GM23338 (cell line): ENCODE data around the gene EPAS1.

Source experiments
- CREB1 ChIP-seq: fragments of 250-450 bp; sonication (Bioruptor Pico); IDR thresholded peaks from 2 replicates; pipeline ENCODE4 v1.5.0; 2020; ENCODE audit warnings: low read depth, mild to moderate bottlenecking, moderate library complexity
- EZH2 ChIP-seq: fragments of 200-600 bp; sonication (generic); IDR thresholded peaks from one replicate; pipeline ENCODE4 v1.8.0; 2017; ENCODE audit warnings: antibody characterized with exemption, mild to moderate bottlenecking, low read depth; ENCODE audit not compliant: unreplicated experiment
- EZH2phosphoT487 ChIP-seq: fragments of 200-600 bp; sonication (generic); IDR thresholded peaks from one replicate; pipeline ENCODE4 v1.8.1; 2018; ENCODE audit warnings: antibody characterized with exemption; ENCODE audit not compliant: unreplicated experiment
- JUNB ChIP-seq: IDR thresholded peaks from one replicate; pipeline ENCODE4 v1.6.1; 2016; ENCODE audit warnings: antibody characterized with exemption; ENCODE audit not compliant: unreplicated experiment
- NANOG ChIP-seq: IDR thresholded peaks from 2 replicates; pipeline ENCODE4 v1.6.1; 2016; ENCODE audit warnings: antibody characterized with exemption, borderline replicate concordance
- POLR2AphosphoS5 ChIP-seq: IDR thresholded peaks from 2 replicates; pipeline ENCODE4 v1.6.1; 2016; ENCODE audit warnings: antibody characterized with exemption, low read depth
- REST ChIP-seq: IDR thresholded peaks from one replicate; pipeline ENCODE4 v1.6.1; 2018; ENCODE audit warnings: antibody characterized with exemption; ENCODE audit not compliant: unreplicated experiment
- STAT1 ChIP-seq: IDR thresholded peaks from one replicate; pipeline ENCODE4 v1.6.1; 2016; ENCODE audit warnings: antibody characterized with exemption; ENCODE audit not compliant: unreplicated experiment
- ZNF114 ChIP-seq: fragments of 250-450 bp; sonication (Bioruptor Pico); IDR thresholded peaks from 2 replicates; pipeline ENCODE4 v1.5.0; 2020; ENCODE audit warnings: mild to moderate bottlenecking, moderate library complexity
- TF ChIP-seq, protein P1 (sequence below), 2 experiments: fragments of 200-600 bp in 1 of 2; sonication (generic) in 1 of 2; conservative IDR thresholded peaks; 2 replicates each; pipeline versions ENCODE4 v1.5.1 to v1.6.1; 2016 to 2017; ENCODE audit warnings: antibody characterized with exemption in 2 of 2, low read depth in 2 of 2, mild to moderate bottlenecking in 2 of 2, moderate library complexity in 1 of 2

DNA sequence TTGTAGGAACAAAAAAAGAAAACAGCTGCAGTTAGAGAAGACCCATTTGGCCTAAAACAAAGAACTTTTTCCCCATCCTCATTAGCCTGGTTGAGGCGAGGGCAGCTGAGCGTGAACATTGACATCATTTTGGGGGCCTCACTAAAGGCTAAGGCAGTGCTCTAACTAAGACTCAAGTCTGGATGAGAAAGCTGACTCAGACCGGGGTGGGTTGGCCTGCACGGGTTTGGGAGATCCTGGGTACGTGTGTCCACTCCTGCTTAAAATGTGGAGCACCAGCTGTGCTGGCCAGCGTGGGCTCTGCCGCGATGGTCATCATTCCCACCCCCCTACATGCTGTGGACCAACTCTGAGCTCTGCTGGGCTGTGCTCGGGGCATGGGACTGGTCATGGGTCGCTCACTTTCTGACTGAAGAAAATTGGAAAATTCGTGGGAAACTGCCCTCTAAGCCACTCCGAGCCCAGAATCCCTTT, 96.2 kb downstream of the EPAS1 start:
- TF ChIP-seq EZH2phosphoT487 (no peak), POLR2AphosphoS5 (no peak), JUNB (no peak), REST (no peak), NANOG (no peak), CREB1 (CRISPR knock-in tag) (no peak), ZNF114 (CRISPR knock-in tag) (no peak), EZH2 (no peak), STAT1 (no peak)
- TF ChIP-seq, protein P1, sequence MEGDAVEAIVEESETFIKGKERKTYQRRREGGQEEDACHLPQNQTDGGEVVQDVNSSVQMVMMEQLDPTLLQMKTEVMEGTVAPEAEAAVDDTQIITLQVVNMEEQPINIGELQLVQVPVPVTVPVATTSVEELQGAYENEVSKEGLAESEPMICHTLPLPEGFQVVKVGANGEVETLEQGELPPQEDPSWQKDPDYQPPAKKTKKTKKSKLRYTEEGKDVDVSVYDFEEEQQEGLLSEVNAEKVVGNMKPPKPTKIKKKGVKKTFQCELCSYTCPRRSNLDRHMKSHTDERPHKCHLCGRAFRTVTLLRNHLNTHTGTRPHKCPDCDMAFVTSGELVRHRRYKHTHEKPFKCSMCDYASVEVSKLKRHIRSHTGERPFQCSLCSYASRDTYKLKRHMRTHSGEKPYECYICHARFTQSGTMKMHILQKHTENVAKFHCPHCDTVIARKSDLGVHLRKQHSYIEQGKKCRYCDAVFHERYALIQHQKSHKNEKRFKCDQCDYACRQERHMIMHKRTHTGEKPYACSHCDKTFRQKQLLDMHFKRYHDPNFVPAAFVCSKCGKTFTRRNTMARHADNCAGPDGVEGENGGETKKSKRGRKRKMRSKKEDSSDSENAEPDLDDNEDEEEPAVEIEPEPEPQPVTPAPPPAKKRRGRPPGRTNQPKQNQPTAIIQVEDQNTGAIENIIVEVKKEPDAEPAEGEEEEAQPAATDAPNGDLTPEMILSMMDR (conservative IDR thresholded peaks at IDR 0.05; ENCODE audit: low read depth in 2 of 2), result no peak
